Natural killer cell (primary cell): Measurements from ENCODE around the gene TBC1D23. TPM values are rescaled to one million over a fixed set of nuclear protein-coding genes. Genes with fewer than 3 reads are reported as not detected.

ENCODE experiments used
- ATAC-seq, 3 donors: fragments of 150-1000 bp in 2 of 3; fragments of 200-7000 bp in 1 of 3; cut with Tn5 transposase; 1 replicate in 1 of 3; 2 replicates in 2 of 3; pipeline ENCODE4 v1.10.0; 2021; ENCODE audit warnings: mild to moderate bottlenecking in 2 of 3, moderate library complexity in 2 of 3
- DNase-seq, 2 donors: peaks; one replicate each; pipeline versions ENCODE4 v3.0.0 to v3.0.0-alpha.2; 2013 to 2021; ENCODE audit warnings: mixed read lengths in 1 of 2
- H3K27ac ChIP-seq: one replicate; pipeline ENCODE4 v1.5.1; 2013; ENCODE audit warnings: mild to moderate bottlenecking, low read length
- H3K27me3 ChIP-seq: one replicate; pipeline ENCODE4 v1.6.1; 2013; ENCODE audit warnings: low read length; ENCODE audit not compliant: control insufficient read depth, insufficient read depth
- H3K36me3 ChIP-seq: one replicate; pipeline ENCODE4 v1.6.1; 2013; ENCODE audit warnings: low read length; ENCODE audit not compliant: control insufficient read depth, insufficient read depth
- H3K4me1 ChIP-seq: one replicate; pipeline ENCODE4 v1.6.1; 2013; ENCODE audit warnings: low read length; ENCODE audit not compliant: control insufficient read depth, insufficient read depth
- H3K4me3 ChIP-seq: one replicate; pipeline ENCODE4 v1.5.1; 2013; ENCODE audit warnings: low read length
- H3K9me3 ChIP-seq: one replicate; pipeline ENCODE4 v1.6.1; 2013; ENCODE audit warnings: low read length; ENCODE audit not compliant: control insufficient read depth, insufficient read depth
- H3K27ac Mint-ChIP-seq, 2 donors: one replicate each; pipeline ENCODE4 v1.8.0; 2022; ENCODE audit warnings: mild to moderate bottlenecking in 2 of 2, mixed read lengths in 2 of 2, moderate library complexity in 1 of 2
- H3K27me3 Mint-ChIP-seq, 2 donors: one replicate each; pipeline ENCODE4 v1.8.0; 2022; ENCODE audit warnings: low read depth in 2 of 2, mixed read lengths in 2 of 2
- H3K36me3 Mint-ChIP-seq: one replicate; pipeline ENCODE4 v1.8.0; 2022; ENCODE audit warnings: mixed read lengths
- H3K4me1 Mint-ChIP-seq, 2 donors: one replicate each; pipeline ENCODE4 v1.8.0; 2022; ENCODE audit warnings: mixed read lengths in 2 of 2
- H3K4me3 Mint-ChIP-seq: one replicate; pipeline ENCODE4 v1.8.0; 2022; ENCODE audit warnings: mild to moderate bottlenecking, moderate library complexity, mixed read lengths
- H3K9me3 Mint-ChIP-seq, 2 donors: one replicate each; pipeline ENCODE4 v1.8.0; 2022; ENCODE audit warnings: mixed read lengths in 2 of 2
- CTCF ChIP-seq: fragments of 200-600 bp; IDR thresholded peaks from one replicate; pipeline ENCODE4 v1.8.0; 2022; ENCODE audit warnings: antibody characterized with exemption
- WGBS: methylation state at CpG from one replicate; pipeline ENCODE4 v1.1.7; 2013; ENCODE audit warnings: missing lambda C conversion rate; ENCODE audit not compliant: insufficient coverage; 5-methylcytosine and 5-hydroxymethylcytosine counted together
- intact Hi-C: fragments of 100-400 bp; cut with micrococcal nuclease; formaldehyde crosslinking; loops from one replicate; pipeline ENCODE4 v1.14.2; 2022
- total RNA-seq, 4 donors: library from RNA; stranded (reverse); fragments of 120-200 nt in 1 of 4; gene quantifications; one replicate each; pipeline versions ENCODE4 v1.2.3 to v1.2.4, GENCODE V29; 2013 to 2022

Gene TBC1D23
- total RNA-seq, 3 donors from 2014 or later (not counting 1 experiment from before 2014, with no cell fraction given) = 38.8 to 50.3 (median 45.4) TPM

- Mint-ChIP-seq H3K4me3 (no peak overlapping the region), H3K27me3 (peaks cover 0 to 4% of the 10 kb centered on the region in 2 donors), H3K9me3 (no peaks in the 10 kb centered on the region), H3K36me3 (no peaks in the 10 kb centered on the region), H3K27ac (no peak overlapping the region), H3K4me1 (no peaks in the 10 kb centered on the region)
- ATAC-seq = no peak
- 84% methylated on average over 1 of the region's 1 CpG for WGBS
- Histone ChIP-seq H3K27ac (no peak overlapping the region), H3K36me3 (no peaks in the 10 kb centered on the region), H3K4me1 (no peaks in the 10 kb centered on the region), H3K27me3 (no peaks in the 10 kb centered on the region), H3K9me3 (no peaks in the 10 kb centered on the region), H3K4me3 (no peak overlapping the region)
- DNase-seq = no peak
- TF ChIP-seq CTCF = no peak
- intact Hi-C loops = loop anchor here (2.0 kb wide), 1 partner anchor 419 kb away; no protein-coding TSS in a partner anchor
These were observed 8.8 kb upstream of the TBC1D23 start for GRCh38 chr3:100252001-100252400.

- 47% methylated on average over 7 of the region's 7 CpGs for WGBS
- peak; percentile 39 for TF ChIP-seq CTCF
- Mint-ChIP-seq H3K27ac (no peak overlapping the region), H3K4me3 (no peak overlapping the region), H3K4me1 (no peaks in the 10 kb centered on the region), H3K36me3 (no peaks in the 10 kb centered on the region), H3K9me3 (no peaks in the 10 kb centered on the region), H3K27me3 (no peaks in the 10 kb centered on the region)
- no peak overlapping the region for H3K27ac ChIP-seq
- H3K36me3 ChIP-seq = no peaks in the 10 kb centered on the region
- H3K4me3 ChIP-seq = no peak overlapping the region
- peak; percentile 54 to 79 (median 70) for ATAC-seq
- no peaks in the 10 kb centered on the region for H3K9me3 ChIP-seq
- H3K4me1 ChIP-seq = no peaks in the 10 kb centered on the region
- intact Hi-C loops = loop anchor here (1.0 kb wide), 1 partner anchor 185 kb away; no protein-coding TSS in a partner anchor
- H3K27me3 ChIP-seq = no peaks in the 10 kb centered on the region
- DNase-seq = peak in 1 of 2 donors; percentile 65
These were observed 6.5 kb upstream of the TBC1D23 start for GRCh38 chr3:100254168-100254777.

- H3K36me3 Mint-ChIP-seq = no peaks in the 10 kb centered on the region
- H3K9me3 ChIP-seq = no peaks in the 10 kb centered on the region
- peaks cover 13% of the 10 kb centered on the region for H3K4me1 ChIP-seq
- intact Hi-C loops = no loop called here
- TF ChIP-seq CTCF = no peak
- H3K9me3 Mint-ChIP-seq = no peaks in the 10 kb centered on the region
- ATAC-seq = no peak
- H3K27ac Mint-ChIP-seq = no peak overlapping the region
- peaks cover 16 to 19% of the 10 kb centered on the region in 2 donors for H3K4me1 Mint-ChIP-seq
- H3K36me3 ChIP-seq = no peaks in the 10 kb centered on the region
- no peaks in the 10 kb centered on the region for H3K27me3 Mint-ChIP-seq
- DNase-seq = no peak
- H3K4me3 ChIP-seq = no peak overlapping the region
- no peak overlapping the region for H3K4me3 Mint-ChIP-seq
- H3K27me3 ChIP-seq = no peaks in the 10 kb centered on the region
- no peak overlapping the region for H3K27ac ChIP-seq
These were observed 4.1 kb upstream of the TBC1D23 start for GRCh38 chr3:100256731-100257151.

GRCh38 chr3:100257586-100257985, 3.2 kb upstream of the TBC1D23 start:
- 85% methylated on average over 3 of the region's 3 CpGs for WGBS
- H3K4me3 ChIP-seq = no peak overlapping the region
- no peak for TF ChIP-seq CTCF
- Mint-ChIP-seq H3K36me3 (no peaks in the 10 kb centered on the region), H3K4me3 (no peak overlapping the region), H3K27me3 (no peaks in the 10 kb centered on the region), H3K9me3 (no peaks in the 10 kb centered on the region), H3K4me1 (peaks cover 21 to 24% of the 10 kb centered on the region in 2 donors), H3K27ac (no peak overlapping the region)
- no peaks in the 10 kb centered on the region for H3K9me3 ChIP-seq
- peaks cover 18% of the 10 kb centered on the region for H3K4me1 ChIP-seq
- DNase-seq (no peak), ATAC-seq (no peak)
- H3K27me3 ChIP-seq = no peaks in the 10 kb centered on the region
- intact Hi-C loops = no loop called here
- no peak overlapping the region for H3K27ac ChIP-seq
- no peaks in the 10 kb centered on the region for H3K36me3 ChIP-seq
